SK-N-SH (cell line): ENCODE data around the gene ABHD13. TPM values are rescaled to one million over a fixed set of nuclear protein-coding genes. Genes with fewer than 3 reads are reported as not detected.
A peak's percentile ranks its signal among the peaks of the same experiment; 100 is the strongest.

Experiments used
- CTCF ChIA-PET: fragments of 300-600, 350-600 bp; formaldehyde crosslinking; extraction: SDS; loops from one replicate; lab custom pipeline; 2021; lab: Yijun Ruan, JAX
- POLR2A ChIA-PET: fragments of 350-600 bp; sonication (Branson Sonifier 250); formaldehyde crosslinking; extraction: SDS; loops from one replicate; lab custom pipeline; 2020; ENCODE audit warnings: antibody characterized with exemption, inconsistent platforms; lab: Yijun Ruan, JAX
- DNase-seq: peaks from one replicate; pipeline ENCODE4 v3.0.0; 2012
- H2AFZ ChIP-seq: fragments of 200-600 bp; sonication (generic); 2 replicates; pipeline ENCODE4 v1.8.1; 2016; ENCODE audit warnings: antibody characterized with exemption, mild to moderate bottlenecking, low read depth
- H3F3A ChIP-seq: fragments of 200-600 bp; sonication (generic); replicated peaks from 2 replicates; pipeline ENCODE3; 2016; ENCODE audit warnings: antibody characterized with exemption, mild to moderate bottlenecking; ENCODE audit not compliant: insufficient read depth
- H3K27ac ChIP-seq, 2 experiments: fragments of 200-500 bp in 1 of 2; fragments of 200-600 bp in 1 of 2; sonication (Bioruptor generic) in 1 of 2; sonication (generic), shearing (Covaris generic) in 1 of 2; 2 replicates each; pipeline versions ENCODE4 v1.5.1 to v1.6.1; 2014 to 2016; ENCODE audit warnings: low read depth in 2 of 2, inconsistent platforms in 1 of 2, low read length in 1 of 2, mild to moderate bottlenecking in 1 of 2, mixed read lengths in 1 of 2
- H3K27me3 ChIP-seq: fragments of 200-600 bp; sonication (generic), shearing (Covaris generic); 2 replicates; pipeline ENCODE4 v1.6.1; 2016; ENCODE audit warnings: mixed run types; ENCODE audit not compliant: insufficient read depth
- H3K36me3 ChIP-seq, 2 experiments: fragments of 200-500 bp in 1 of 2; fragments of 200-600 bp in 1 of 2; sonication (Bioruptor generic) in 1 of 2; sonication (generic) in 1 of 2; replicated peaks in 1 of 2; 2 replicates each; pipeline versions ENCODE3 to v1.5.1; 2014 to 2016; ENCODE audit warnings: low read length in 1 of 2, mild to moderate bottlenecking in 1 of 2; ENCODE audit not compliant: insufficient read depth in 2 of 2, control insufficient read depth in 1 of 2
- H3K4me1 ChIP-seq, 2 experiments: fragments of 200-500 bp in 1 of 2; fragments of 200-600 bp in 1 of 2; sonication (Bioruptor generic) in 1 of 2; sonication (generic), shearing (Covaris generic) in 1 of 2; 2 replicates each; pipeline versions ENCODE4 v1.5.1 to v1.6.1; 2014 to 2016; ENCODE audit warnings: low read depth in 1 of 2, low read length in 1 of 2, mixed run types in 1 of 2; ENCODE audit not compliant: insufficient read depth in 2 of 2, control insufficient read depth in 1 of 2
- H3K4me2 ChIP-seq: fragments of 200-600 bp; sonication (generic), shearing (Covaris generic); 2 replicates; pipeline ENCODE4 v1.6.1; 2017; ENCODE audit warnings: mixed run types
- H3K4me3 ChIP-seq, 2 experiments: fragments of 200-500 bp in 1 of 2; fragments of 200-600 bp in 1 of 2; sonication (Bioruptor generic) in 1 of 2; sonication (generic), shearing (Covaris generic) in 1 of 2; 2 replicates each; pipeline versions ENCODE4 v1.5.1 to v1.8.1; 2014 to 2016; ENCODE audit warnings: low read depth in 2 of 2, inconsistent platforms in 1 of 2, low read length in 1 of 2, mild to moderate bottlenecking in 1 of 2, mixed read lengths in 1 of 2, moderate library complexity in 1 of 2
- H3K79me2 ChIP-seq: fragments of 200-600 bp; sonication (generic); 2 replicates; pipeline ENCODE4 v1.8.1; 2017; ENCODE audit warnings: mild to moderate bottlenecking; ENCODE audit not compliant: insufficient read depth
- H3K9ac ChIP-seq: fragments of 200-600 bp; sonication (generic); 2 replicates; pipeline ENCODE4 v1.6.1; 2017; ENCODE audit warnings: mixed run types
- H3K9me2 ChIP-seq: fragments of 200-600 bp; sonication (generic); 2 replicates; pipeline ENCODE4 v1.6.1; 2017; ENCODE audit warnings: mixed run types
- H3K9me3 ChIP-seq: fragments of 200-600 bp; sonication (generic); 2 replicates; pipeline ENCODE4 v1.6.1; 2017; ENCODE audit warnings: mixed run types, mild to moderate bottlenecking, moderate library complexity
- H4K20me1 ChIP-seq: fragments of 200-600 bp; sonication (generic); 2 replicates; pipeline ENCODE4 v1.6.1; 2017; ENCODE audit warnings: mild to moderate bottlenecking, mixed run types; ENCODE audit not compliant: insufficient read depth
- CHD2 ChIP-seq: fragments of 150-350 bp; IDR thresholded peaks from 2 replicates; pipeline ENCODE4 v1.6.1; 2018; ENCODE audit warnings: low read length; ENCODE audit not compliant: partially characterized antibody
- FOSL2 ChIP-seq: IDR thresholded peaks from 2 replicates; pipeline ENCODE4 v1.4.0; 2012; ENCODE audit warnings: low read depth, mild to moderate bottlenecking, moderate library complexity, borderline replicate concordance
- FOXJ3 ChIP-seq: sonication (generic); formaldehyde crosslinking; IDR thresholded peaks from 2 replicates; pipeline ENCODE4 v1.5.1; 2020; ENCODE audit warnings: mild to moderate bottlenecking, missing genetic modification reagents
- FOXM1 ChIP-seq: IDR thresholded peaks from 2 replicates; pipeline ENCODE4 v1.4.0; 2012; ENCODE audit warnings: low read depth, mild to moderate bottlenecking
- GABPA ChIP-seq: IDR thresholded peaks from 2 replicates; pipeline ENCODE4 v1.4.0; 2012; ENCODE audit warnings: low read depth, mild to moderate bottlenecking
- JUND ChIP-seq: IDR thresholded peaks from 2 replicates; pipeline ENCODE4 v1.4.0; 2012
- MXI1 ChIP-seq: IDR thresholded peaks from 2 replicates; pipeline ENCODE4 v1.6.1; 2012; ENCODE audit warnings: mild to moderate bottlenecking, low read depth, low read length, improper control_type of control experiment
- NFIC ChIP-seq: IDR thresholded peaks from 2 replicates; pipeline ENCODE4 v1.4.0; 2012; ENCODE audit warnings: borderline replicate concordance
- POLR2AphosphoS5 ChIP-seq: IDR thresholded peaks from 2 replicates; pipeline ENCODE4 v1.6.1; 2012; ENCODE audit warnings: low read depth, low read length
- RAD21 ChIP-seq: IDR thresholded peaks from 2 replicates; pipeline ENCODE4 v1.6.1; 2012; ENCODE audit warnings: mild to moderate bottlenecking, low read length
- RCOR1 ChIP-seq: fragments of 150-350 bp; IDR thresholded peaks from 2 replicates; pipeline ENCODE4 v1.6.1; 2017; ENCODE audit warnings: antibody characterized with exemption, low read length
- TEAD4 ChIP-seq: IDR thresholded peaks from 2 replicates; pipeline ENCODE4 v1.4.0; 2012; ENCODE audit warnings: mild to moderate bottlenecking, borderline replicate concordance; ENCODE audit not compliant: insufficient read depth
- YY1 ChIP-seq: IDR thresholded peaks from 2 replicates; pipeline ENCODE4 v1.4.0; 2012; ENCODE audit warnings: low read depth, mild to moderate bottlenecking
- WGBS: methylation state at CpG from one replicate; pipeline ENCODE4 v1.1.6; 2017; ENCODE audit warnings: low lambda C conversion rate; 5-methylcytosine and 5-hydroxymethylcytosine counted together
- polyA plus RNA-seq, 3 experiments: library from polyadenylated mRNA; depleted of rRNA; stranded (reverse); fragments of >200 nt; gene quantifications; 2 replicates each; pipeline ENCODE4 v1.2.3, GENCODE V29; 2012
- TF ChIP-seq, protein P1 (sequence below): IDR thresholded peaks from 2 replicates; pipeline ENCODE4 v1.6.1; 2012; ENCODE audit warnings: mild to moderate bottlenecking, low read depth, low read length, moderate library complexity
- TF ChIP-seq, protein P2 (sequence below): IDR thresholded peaks from 2 replicates; pipeline ENCODE4 v1.4.0; 2012; ENCODE audit warnings: low read depth
- TF ChIP-seq, protein P3 (sequence below): IDR thresholded peaks from 2 replicates; pipeline ENCODE4 v1.4.0; 2012; ENCODE audit warnings: low read depth, borderline replicate concordance
- TF ChIP-seq, protein P4 (sequence below): fragments of 200-600 bp; sonication (generic); IDR thresholded peaks from 2 replicates; pipeline ENCODE4 v1.6.1; 2017; ENCODE audit warnings: antibody characterized with exemption, mild to moderate bottlenecking, moderate library complexity
- TF ChIP-seq, protein P5 (sequence below): IDR thresholded peaks from 2 replicates; pipeline ENCODE4 v1.4.0; 2012; ENCODE audit warnings: low read depth, borderline replicate concordance

Gene ABHD13
- polyA plus RNA-seq, 1 of the 3 experiments (the other 2 are of a cell fraction): 2.9 TPM

DNA sequence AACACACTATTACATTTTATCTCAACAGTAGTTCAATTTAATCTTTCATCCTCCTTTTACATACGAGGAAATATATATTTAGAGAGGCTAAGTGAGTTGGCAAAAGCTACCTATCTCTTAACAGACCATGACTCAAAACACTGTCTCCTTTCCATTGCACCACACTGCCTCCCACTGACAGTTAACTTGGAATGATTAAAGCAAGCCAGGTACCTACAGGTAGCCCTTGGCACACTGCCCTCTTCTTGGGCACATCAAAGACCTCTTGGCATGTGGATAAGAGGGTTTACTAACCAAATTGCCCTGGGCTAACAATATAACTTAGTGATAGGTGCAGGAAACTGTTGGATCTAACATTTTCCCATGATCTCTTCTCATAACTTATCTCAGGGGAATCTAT is 1.8 kb downstream of the ABHD13 start:
- Histone ChIP-seq H3K4me2 (peak overlapping the region; percentile 85; the same call in 1 of the 2 replicates), H3K36me3 (peaks cover 0 to 2% of the 10 kb centered on the region in 2 experiments), H3K79me2 (peaks cover 81% of the 10 kb centered on the region), H3F3A (peaks cover 10% of the 10 kb centered on the region), H3K9ac (no peak overlapping the region), H3K27me3 (no peaks in the 10 kb centered on the region), H3K9me3 (no peaks in the 10 kb centered on the region), H3K4me3 (no peak overlapping the region)
- CTCF ChIA-PET: interaction anchor here (0.9 kb wide), 2 partner anchors 10 to 12 kb away, joined by 3 read pairs; no protein-coding TSS in a partner anchor
- POLR2A ChIA-PET: no interaction called here
- TF ChIP-seq JUND (no peak), RAD21 (peak; percentile 9; the same call in 1 of the 2 replicates)
- TF ChIP-seq, all 33 proteins: peak for 1
- Histone ChIP-seq H3K9me2 (no peaks in the 10 kb centered on the region), H4K20me1 (peaks cover 26% of the 10 kb centered on the region), H3K27ac (no peak overlapping the region; a peak in 1 of 4 replicates), H2AFZ (no peak overlapping the region), H3K4me1 (peaks cover 16 to 34% of the 10 kb centered on the region in 2 experiments; a peak in 3 of 4 replicates)
- 50% methylated on average over 1 of the region's 1 CpG for WGBS
- DNase-seq: no peak

DNA sequence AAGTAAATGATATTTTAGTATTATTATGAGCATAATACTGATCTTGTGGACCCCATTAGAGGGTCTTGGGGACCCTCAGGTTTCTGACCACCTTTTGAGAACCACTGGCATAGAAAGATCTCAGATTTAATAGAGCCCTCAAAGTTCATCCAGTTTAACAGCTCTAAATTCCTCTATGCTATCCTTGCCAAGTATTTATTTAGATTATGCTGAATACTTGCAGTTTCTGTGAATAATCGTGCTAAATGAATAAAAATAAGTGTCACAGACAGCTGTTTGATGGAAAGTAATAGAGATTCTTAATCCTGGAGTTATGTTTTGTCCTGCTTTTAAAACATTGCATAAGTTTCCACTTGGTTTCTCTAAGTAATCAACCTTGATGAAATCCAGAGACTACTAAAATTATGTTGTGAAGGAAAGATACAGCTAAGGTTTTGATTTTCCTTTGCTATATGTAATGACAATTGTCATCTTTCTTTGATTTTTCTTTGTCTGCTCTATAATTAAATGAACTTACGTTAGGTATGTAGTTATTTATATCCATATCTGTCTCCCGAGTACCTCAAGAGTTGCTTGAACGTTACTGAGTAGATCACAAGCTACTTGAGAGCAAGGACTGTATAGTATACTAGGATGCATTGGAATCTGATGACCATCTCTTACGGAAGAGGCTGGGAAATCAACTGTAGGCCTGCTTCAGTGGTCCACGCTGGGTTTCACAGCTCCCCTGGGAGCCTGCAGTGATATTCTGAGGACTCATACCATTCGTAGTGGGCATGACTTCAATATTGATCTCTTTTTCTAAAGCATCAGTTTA is 5.7 kb downstream of the ABHD13 start:
- H3K36me3 ChIP-seq: peaks cover 0 to 2% of the 10 kb centered on the region in 2 experiments
- 92% methylated on average over 7 of the region's 7 CpGs for WGBS
- no peak overlapping the region for H2AFZ ChIP-seq
- ChIA-PET CTCF (interaction anchor here (1.1 to 1.3 kb wide), 3 partner anchors 45 to 119 kb away, joined by 3 to 4 read pairs (median 3); no protein-coding TSS in a partner anchor), POLR2A (interaction anchor here (0.5 kb wide), 1 partner anchor 24 kb away, joined by 4 read pairs; no protein-coding TSS in a partner anchor)
- no peaks in the 10 kb centered on the region for H3K9me2 ChIP-seq
- H3K4me2 ChIP-seq: no peak overlapping the region
- DNase-seq: no peak
- peaks cover 26 to 30% of the 10 kb centered on the region in 2 experiments; a peak in 3 of 4 replicates for H3K4me1 ChIP-seq
- no peak overlapping the region for H3K27ac ChIP-seq
- H3K9me3 ChIP-seq: no peaks in the 10 kb centered on the region
- peaks cover 44% of the 10 kb centered on the region for H4K20me1 ChIP-seq
- no peaks in the 10 kb centered on the region for H3K27me3 ChIP-seq
- H3K9ac ChIP-seq: no peak overlapping the region
- H3K4me3 ChIP-seq: no peak overlapping the region
- H3K79me2 ChIP-seq: peaks cover 89% of the 10 kb centered on the region
- H3F3A ChIP-seq: no peaks in the 10 kb centered on the region
- TF ChIP-seq YY1 (no peak), RCOR1 (no peak), RAD21 (no peak), POLR2AphosphoS5 (no peak), FOXJ3 (CRISPR knock-in tag) (no peak), NFIC (no peak), FOXM1 (no peak), TEAD4 (no peak), GABPA (no peak), MXI1 (no peak), CHD2 (no peak), FOSL2 (no peak)
- TF ChIP-seq, protein P1, sequence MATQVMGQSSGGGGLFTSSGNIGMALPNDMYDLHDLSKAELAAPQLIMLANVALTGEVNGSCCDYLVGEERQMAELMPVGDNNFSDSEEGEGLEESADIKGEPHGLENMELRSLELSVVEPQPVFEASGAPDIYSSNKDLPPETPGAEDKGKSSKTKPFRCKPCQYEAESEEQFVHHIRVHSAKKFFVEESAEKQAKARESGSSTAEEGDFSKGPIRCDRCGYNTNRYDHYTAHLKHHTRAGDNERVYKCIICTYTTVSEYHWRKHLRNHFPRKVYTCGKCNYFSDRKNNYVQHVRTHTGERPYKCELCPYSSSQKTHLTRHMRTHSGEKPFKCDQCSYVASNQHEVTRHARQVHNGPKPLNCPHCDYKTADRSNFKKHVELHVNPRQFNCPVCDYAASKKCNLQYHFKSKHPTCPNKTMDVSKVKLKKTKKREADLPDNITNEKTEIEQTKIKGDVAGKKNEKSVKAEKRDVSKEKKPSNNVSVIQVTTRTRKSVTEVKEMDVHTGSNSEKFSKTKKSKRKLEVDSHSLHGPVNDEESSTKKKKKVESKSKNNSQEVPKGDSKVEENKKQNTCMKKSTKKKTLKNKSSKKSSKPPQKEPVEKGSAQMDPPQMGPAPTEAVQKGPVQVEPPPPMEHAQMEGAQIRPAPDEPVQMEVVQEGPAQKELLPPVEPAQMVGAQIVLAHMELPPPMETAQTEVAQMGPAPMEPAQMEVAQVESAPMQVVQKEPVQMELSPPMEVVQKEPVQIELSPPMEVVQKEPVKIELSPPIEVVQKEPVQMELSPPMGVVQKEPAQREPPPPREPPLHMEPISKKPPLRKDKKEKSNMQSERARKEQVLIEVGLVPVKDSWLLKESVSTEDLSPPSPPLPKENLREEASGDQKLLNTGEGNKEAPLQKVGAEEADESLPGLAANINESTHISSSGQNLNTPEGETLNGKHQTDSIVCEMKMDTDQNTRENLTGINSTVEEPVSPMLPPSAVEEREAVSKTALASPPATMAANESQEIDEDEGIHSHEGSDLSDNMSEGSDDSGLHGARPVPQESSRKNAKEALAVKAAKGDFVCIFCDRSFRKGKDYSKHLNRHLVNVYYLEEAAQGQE: no peak
- TF ChIP-seq, protein P2, sequence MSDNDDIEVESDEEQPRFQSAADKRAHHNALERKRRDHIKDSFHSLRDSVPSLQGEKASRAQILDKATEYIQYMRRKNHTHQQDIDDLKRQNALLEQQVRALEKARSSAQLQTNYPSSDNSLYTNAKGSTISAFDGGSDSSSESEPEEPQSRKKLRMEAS: no peak
- TF ChIP-seq, protein P3, sequence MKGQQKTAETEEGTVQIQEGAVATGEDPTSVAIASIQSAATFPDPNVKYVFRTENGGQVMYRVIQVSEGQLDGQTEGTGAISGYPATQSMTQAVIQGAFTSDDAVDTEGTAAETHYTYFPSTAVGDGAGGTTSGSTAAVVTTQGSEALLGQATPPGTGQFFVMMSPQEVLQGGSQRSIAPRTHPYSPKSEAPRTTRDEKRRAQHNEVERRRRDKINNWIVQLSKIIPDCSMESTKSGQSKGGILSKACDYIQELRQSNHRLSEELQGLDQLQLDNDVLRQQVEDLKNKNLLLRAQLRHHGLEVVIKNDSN: no peak
- TF ChIP-seq, protein P4, sequence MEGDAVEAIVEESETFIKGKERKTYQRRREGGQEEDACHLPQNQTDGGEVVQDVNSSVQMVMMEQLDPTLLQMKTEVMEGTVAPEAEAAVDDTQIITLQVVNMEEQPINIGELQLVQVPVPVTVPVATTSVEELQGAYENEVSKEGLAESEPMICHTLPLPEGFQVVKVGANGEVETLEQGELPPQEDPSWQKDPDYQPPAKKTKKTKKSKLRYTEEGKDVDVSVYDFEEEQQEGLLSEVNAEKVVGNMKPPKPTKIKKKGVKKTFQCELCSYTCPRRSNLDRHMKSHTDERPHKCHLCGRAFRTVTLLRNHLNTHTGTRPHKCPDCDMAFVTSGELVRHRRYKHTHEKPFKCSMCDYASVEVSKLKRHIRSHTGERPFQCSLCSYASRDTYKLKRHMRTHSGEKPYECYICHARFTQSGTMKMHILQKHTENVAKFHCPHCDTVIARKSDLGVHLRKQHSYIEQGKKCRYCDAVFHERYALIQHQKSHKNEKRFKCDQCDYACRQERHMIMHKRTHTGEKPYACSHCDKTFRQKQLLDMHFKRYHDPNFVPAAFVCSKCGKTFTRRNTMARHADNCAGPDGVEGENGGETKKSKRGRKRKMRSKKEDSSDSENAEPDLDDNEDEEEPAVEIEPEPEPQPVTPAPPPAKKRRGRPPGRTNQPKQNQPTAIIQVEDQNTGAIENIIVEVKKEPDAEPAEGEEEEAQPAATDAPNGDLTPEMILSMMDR: no peak
- TF ChIP-seq, protein P5, sequence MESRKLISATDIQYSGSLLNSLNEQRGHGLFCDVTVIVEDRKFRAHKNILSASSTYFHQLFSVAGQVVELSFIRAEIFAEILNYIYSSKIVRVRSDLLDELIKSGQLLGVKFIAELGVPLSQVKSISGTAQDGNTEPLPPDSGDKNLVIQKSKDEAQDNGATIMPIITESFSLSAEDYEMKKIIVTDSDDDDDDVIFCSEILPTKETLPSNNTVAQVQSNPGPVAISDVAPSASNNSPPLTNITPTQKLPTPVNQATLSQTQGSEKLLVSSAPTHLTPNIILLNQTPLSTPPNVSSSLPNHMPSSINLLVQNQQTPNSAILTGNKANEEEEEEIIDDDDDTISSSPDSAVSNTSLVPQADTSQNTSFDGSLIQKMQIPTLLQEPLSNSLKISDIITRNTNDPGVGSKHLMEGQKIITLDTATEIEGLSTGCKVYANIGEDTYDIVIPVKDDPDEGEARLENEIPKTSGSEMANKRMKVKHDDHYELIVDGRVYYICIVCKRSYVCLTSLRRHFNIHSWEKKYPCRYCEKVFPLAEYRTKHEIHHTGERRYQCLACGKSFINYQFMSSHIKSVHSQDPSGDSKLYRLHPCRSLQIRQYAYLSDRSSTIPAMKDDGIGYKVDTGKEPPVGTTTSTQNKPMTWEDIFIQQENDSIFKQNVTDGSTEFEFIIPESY: no peak
